Mammary epithelial cell (primary cell): ENCODE measurements around the gene NPAS3.

Experiments
- EZH2 ChIP-seq: IDR thresholded peaks from 2 replicates; pipeline ENCODE4 v1.6.1; 2012; ENCODE audit warnings: low read length, inconsistent platforms, borderline replicate concordance
- TF ChIP-seq, protein P1 (sequence below), 2 donors: IDR thresholded peaks in 1 of 2; conservative IDR thresholded peaks in 1 of 2; 2 replicates each; pipeline ENCODE4 v1.5.1; 2011 to 2012; ENCODE audit warnings: inconsistent platforms in 2 of 2, low read length in 2 of 2, mild to moderate bottlenecking in 2 of 2, control low read depth in 1 of 2, low read depth in 1 of 2; ENCODE audit not compliant: insufficient read depth in 1 of 2; ENCODE audit errors: extremely low read depth in 1 of 2

DNA sequence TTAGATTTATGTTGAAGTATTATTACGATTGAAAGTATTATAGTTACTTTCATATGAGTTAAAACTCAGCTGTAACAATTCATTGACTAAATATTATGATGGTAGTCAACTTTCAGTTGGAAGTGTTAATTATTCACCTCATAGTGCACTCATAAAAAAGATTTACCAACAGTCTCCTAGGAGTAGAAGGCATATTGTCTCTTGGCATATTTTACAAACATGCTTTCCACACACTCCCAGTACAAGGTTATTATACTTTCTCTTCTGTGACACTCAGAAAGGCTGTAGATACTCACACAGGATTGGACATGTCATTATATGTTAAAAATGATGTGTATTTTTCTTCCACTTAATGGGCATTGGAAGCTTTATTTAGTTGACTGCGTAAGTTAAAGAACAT, 147.1 kb downstream of the NPAS3 start:
- TF ChIP-seq, protein P1, sequence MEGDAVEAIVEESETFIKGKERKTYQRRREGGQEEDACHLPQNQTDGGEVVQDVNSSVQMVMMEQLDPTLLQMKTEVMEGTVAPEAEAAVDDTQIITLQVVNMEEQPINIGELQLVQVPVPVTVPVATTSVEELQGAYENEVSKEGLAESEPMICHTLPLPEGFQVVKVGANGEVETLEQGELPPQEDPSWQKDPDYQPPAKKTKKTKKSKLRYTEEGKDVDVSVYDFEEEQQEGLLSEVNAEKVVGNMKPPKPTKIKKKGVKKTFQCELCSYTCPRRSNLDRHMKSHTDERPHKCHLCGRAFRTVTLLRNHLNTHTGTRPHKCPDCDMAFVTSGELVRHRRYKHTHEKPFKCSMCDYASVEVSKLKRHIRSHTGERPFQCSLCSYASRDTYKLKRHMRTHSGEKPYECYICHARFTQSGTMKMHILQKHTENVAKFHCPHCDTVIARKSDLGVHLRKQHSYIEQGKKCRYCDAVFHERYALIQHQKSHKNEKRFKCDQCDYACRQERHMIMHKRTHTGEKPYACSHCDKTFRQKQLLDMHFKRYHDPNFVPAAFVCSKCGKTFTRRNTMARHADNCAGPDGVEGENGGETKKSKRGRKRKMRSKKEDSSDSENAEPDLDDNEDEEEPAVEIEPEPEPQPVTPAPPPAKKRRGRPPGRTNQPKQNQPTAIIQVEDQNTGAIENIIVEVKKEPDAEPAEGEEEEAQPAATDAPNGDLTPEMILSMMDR (conservative IDR thresholded peaks at IDR 0.05 in 1 of 2, IDR thresholded peaks at IDR 0.05 in 1 of 2; ENCODE audit: extremely low read depth in 1 of 2, insufficient read depth in 1 of 2, low read depth in 1 of 2, low read length in 2 of 2) = no peak
- TF ChIP-seq EZH2 = no peak
